HT1080 (cell line): ENCODE results near the gene PPCDC. TPM values are rescaled to one million over a fixed set of nuclear protein-coding genes. Genes with fewer than 3 reads are reported as not detected.

Source experiments
- small RNA-seq: library from RNA; depleted of rRNA; stranded (forward); fragments of <200 nt; gene quantifications from one replicate; pipeline ENCODE3, GENCODE V24; 2014
- total RNA-seq: library from RNA; depleted of rRNA; stranded (reverse); fragments of >200 nt; shearing (Covaris generic); gene quantifications from 2 replicates; pipeline ENCODE4 v1.2.3, GENCODE V29; 2014; rRNA removed

The PPCDC gene
- total RNA-seq, 1 experiment from 2014 or later, result 15.8 TPM

Small RNAs within 50 kb of the gene (small RNA-seq; reads per million reads assigned to genes)
- not detected for gene AC015720.1
- not detected for gene RF00019

Other genes starting within 250 kb of the PPCDC start
- gene CSK, start 241.5 kb upstream of the PPCDC start, total RNA-seq, result 39.3 and 50.7 TPM in 2 replicates
- gene LMAN1L, start 210.8 kb upstream of the PPCDC start, total RNA-seq, result 0.05 TPM in 1 of 2 replicates, not detected in the other
- gene CPLX3, start 197.0 kb upstream of the PPCDC start, total RNA-seq, result 0.10 and 0.26 TPM in 2 replicates
- gene ULK3, start 180.4 kb upstream of the PPCDC start, total RNA-seq, result 44.0 and 47.1 TPM in 2 replicates
- 17.1 and 32.1 TPM in 2 replicates for gene SCAMP2, start 150.2 kb upstream of the PPCDC start, total RNA-seq
- 50.6 and 61.3 TPM in 2 replicates for gene MPI, start 133.5 kb upstream of the PPCDC start, total RNA-seq
- gene FAM219B, start 116.7 kb upstream of the PPCDC start, total RNA-seq, result 20.4 and 27.4 TPM in 2 replicates
- 119 and 162 TPM in 2 replicates for gene COX5A, start 85.5 kb upstream of the PPCDC start, total RNA-seq
- gene RPP25, start 66.8 kb upstream of the PPCDC start, total RNA-seq, result 0.20 and 0.58 TPM in 2 replicates
- 0.90 and 1.8 TPM in 2 replicates for gene SCAMP5, start 28.0 kb upstream of the PPCDC start, total RNA-seq
- 17.2 and 21.1 TPM in 2 replicates for gene C15orf39, start 178.3 kb downstream of the PPCDC start, total RNA-seq
- gene GOLGA6C, start 234.7 kb downstream of the PPCDC start, total RNA-seq, result not detected in 2 replicates